SKM-1 treated with dmso at 0.1 percent for 144 hours (cell line): Measurements from ENCODE around the gene RTL9.
"Not testable (repeated sequence)": the region's sequence is repeated elsewhere in the genome, so short reads cannot be mapped to it uniquely, and the experiment has no call there.

Experiments
- DNase-seq: peaks from one replicate; lab custom pipeline; 2025; ENCODE audit not compliant: unreplicated experiment; lab: John Stamatoyannopoulos, UW

The RTL9 gene

DNA sequence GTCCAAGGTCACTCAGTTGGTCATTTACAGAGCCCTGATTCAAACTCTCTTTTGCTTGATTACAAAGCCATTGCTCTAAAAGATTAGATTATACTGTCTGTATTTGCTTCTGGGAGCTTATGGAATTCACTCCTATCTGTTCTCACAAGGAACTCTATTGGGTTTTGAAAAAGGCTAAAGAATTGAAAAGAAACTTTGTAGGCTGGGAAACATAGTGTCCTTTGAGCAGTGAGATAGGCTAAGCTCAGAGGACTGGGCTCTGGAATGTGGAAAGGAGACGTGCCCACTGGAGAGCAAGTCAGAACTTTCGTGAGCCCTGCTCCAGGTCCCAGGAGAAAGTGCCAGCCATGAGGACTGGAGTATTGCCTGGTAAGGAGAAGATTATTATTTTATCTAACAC is at the start of gene RTL9:
RTL9 (plus strand) TSS at position 301 of the 400 bp plus-strand sequence. CDS start 91,770 bp downstream, outside the sequence.
- no peak for DNase-seq

GRCh38 chrX:110310000-110310790 is 48.5 kb upstream of the RTL9 start:
- no peak for DNase-seq

DNA sequence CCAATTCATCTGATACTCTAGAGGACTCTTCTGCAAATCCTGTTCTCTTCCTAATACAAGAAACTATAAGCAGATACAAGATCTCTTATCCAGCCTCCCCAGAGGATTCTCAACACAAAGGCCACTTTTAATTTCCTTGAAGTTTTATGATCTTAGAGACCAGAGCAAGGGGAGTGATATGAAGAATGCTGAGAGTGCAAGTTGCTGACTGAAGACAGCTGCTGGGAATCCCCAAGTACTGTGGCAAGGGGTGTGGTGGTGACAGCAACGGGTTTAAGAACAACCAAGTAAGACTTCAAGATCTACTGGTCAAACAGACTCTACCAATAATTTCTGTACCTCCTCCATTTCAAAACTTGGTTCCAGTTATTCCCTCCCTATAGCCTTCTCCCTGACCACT is 47.8 kb upstream of the RTL9 start:
- DNase-seq, result no peak

- no peak for DNase-seq
Observed at GRCh38 chrX:110311437-110312230, 47.0 kb upstream of the RTL9 start.

DNA sequence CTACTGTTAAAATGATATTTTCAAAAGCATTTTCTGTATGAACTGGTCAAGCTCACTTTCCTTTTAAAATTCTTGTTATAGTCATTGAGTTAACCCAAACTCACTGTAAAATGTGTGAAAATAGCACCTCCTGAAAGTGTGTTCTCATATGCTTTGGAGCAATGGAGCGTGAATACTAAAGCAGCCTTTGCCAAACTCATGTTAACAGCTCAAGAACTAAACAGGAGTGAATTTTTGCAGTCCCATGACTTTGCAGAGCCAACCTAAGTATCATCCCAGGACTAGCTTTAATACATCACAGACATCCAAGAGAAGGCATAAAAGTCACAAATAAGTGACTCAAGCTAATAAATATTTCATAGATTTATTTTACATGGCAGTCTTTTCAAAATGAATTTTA is 43.1 kb upstream of the RTL9 start:
- no peak for DNase-seq

DNA sequence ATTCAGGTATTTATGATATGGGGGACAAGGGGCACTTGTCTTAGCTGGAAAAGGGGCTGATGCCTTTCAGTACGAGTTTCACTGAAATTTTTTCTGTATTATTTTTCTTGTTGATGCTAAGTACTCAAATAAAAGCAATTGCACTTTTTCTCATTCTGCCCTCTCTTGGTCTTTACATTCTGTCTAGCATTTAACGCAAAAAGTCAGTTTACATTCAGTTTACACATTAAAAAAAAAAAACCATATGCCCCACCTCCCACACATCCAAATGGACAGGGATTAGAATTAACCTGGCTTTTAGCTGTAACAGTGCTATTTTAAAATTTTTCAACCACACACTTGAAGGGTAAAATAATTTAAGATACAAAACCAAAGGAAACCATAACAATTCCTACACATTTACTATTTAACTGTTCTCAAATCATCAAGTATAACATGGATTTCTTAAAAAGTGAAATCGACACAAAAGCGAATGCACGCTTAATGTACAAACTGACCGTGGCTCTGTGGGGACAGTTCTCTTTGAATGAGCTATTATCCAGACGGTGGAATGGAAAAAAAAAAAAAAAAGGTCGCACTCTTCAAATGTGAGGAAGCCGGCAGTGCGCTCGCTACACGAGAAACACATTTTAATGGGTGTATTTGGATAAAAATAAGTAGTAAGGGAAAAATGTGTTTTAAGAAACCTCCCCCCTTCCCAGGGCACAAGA is 42.1 kb upstream of the RTL9 start:
- DNase-seq, result no peak

- no peak for DNase-seq
Observed at GRCh38 chrX:110317061-110317819, 41.4 kb upstream of the RTL9 start.

DNA sequence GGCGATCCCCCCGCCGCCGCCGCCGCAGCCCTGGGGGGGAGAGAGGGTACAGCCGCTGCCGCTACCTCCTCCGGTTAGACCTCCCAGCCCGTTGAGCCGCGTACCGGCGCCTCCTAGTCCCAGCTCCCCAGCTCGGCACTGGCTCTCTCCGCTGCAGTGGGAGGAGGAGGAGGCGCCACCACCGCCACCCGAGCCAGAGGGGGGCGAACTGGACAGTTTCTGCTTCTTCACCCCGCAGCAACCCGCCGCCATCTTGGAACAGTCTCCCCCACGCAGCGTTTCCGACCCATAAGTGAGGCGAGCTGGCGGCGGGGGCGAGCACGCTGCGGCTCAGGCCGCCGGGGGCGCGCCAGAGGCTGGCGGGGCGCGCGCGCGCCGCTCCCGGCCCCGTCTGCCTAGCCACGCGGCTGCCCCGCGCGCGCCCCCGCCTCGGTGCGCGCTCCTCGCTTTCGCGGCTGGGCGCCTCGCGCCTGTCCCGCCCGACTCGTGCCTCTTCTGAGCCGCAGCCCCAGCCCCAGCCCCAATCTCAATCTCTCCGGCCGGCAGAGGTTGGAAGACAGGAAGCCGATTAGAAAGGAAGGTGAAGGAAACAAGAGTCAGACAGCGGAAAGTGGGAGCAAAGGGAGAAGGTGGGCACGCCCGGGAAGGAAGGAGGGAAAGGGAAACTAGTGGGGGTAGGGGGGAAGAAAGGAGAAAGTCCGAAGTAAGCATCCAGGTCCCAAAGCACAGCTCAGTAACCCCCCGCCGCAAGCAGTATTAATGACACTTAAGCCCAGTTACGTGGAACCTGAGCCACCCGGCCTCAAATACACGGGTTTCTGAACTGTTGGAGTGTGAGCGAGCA is 40.6 kb upstream of the RTL9 start, which contains the start of gene AMMECR1:
AMMECR1 (minus strand) TSS at position 266 of the 844 bp plus-strand sequence; CDS start at position 252, 14 bp downstream.
- DNase-seq, result peak; percentile 66

GRCh38 chrX:110318664-110318968 is 40.0 kb upstream of the RTL9 start:
- no peak for DNase-seq

DNA sequence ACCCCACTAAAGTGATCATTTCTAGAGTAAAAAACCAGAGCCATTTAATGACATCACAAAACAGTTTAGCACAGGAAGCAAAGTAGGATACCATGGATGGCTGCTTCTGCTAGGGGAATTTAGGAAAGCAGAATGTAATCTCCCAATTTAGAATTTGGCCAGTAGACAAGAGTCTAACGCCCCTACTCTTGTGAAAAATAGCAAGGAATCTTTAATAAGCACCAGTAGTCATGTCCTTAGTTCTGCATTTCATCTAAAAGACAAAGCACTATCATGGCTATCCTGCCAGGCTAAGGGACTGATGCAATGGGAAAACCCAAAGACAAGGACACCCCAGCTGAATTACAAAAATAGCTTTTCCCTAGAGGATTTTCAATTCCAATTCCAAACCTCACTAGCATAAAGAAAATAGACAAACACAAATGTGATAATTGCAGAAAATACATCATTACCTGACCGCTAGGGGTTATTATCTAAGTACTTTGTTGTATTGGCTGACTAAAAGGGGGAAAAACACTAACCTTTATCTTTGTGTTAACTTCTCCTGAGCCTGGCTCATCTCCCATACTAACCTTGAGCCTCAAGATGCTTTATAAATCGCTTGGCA is 38.2 kb upstream of the RTL9 start:
- DNase-seq, result no peak

GRCh38 chrX:110321081-110321480 is 37.6 kb upstream of the RTL9 start:
- DNase-seq, result no peak

DNA sequence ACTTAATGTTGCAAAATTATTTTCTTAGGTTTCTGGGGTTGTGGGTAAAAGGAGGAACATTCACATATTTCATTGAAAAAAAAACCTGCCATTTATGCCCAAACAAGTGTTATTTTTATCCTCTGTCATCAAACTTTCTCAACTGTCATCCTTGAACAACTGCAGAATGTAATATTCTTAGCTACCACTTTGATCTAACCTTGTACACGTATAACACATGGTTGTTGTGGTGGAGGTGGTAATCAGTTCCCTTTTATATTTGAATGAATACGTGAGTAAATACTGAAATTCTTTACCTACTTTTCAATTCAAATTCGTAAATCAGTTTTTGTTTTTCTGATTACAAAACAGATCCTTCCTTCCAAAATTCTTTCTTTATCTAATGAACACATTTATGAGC is 37.0 kb upstream of the RTL9 start:
- no peak for DNase-seq

- DNase-seq, result no peak
Observed at GRCh38 chrX:110322603-110323002, 36.0 kb upstream of the RTL9 start.

DNA sequence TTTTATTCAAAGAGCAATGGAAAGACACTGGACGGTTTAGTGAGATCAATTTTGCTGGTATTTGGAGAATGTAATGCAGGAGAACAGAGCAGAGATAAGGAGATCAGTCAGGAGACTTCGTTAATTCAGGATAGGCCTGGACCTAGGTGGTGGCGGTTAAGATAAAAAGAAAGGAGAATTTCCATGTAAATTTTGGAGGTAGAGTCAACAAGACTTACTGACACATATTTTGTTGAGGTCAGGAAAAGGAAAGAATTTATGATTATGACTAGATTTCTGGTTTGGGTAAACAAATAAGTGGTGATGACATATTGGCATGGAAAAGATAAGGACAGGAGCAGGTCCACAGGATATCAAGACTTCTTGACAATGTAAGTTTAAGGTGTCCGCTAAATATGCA is 31.9 kb upstream of the RTL9 start:
- no peak for DNase-seq

DNA sequence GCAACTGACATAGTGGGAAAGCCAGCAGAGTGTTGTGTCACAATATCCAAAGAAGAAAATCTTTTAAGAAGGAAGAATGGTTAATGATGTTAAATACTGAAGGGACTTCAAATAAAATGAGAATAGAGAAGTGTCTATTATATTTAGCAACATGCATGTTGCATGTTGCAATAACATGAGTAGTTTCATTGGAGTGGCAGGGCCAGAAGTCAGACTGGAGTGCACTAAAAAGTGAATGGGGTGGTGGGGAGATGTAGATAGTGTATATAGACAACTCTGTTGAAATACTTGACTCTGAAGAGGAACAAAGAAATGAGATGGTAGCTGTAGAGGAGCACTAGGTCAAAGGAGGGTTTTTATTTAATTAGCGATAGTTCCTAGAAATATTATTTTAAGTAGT is 31.3 kb upstream of the RTL9 start:
- DNase-seq, result peak; percentile 83

GRCh38 chrX:110328613-110329012 is 30.0 kb upstream of the RTL9 start:
- not testable (repeated sequence) for DNase-seq

GRCh38 chrX:110331444-110332030 is 27.1 kb upstream of the RTL9 start:
- peak; percentile 24 for DNase-seq

- DNase-seq, result not testable (repeated sequence)
Observed at GRCh38 chrX:110333458-110333857, 25.2 kb upstream of the RTL9 start.

DNA sequence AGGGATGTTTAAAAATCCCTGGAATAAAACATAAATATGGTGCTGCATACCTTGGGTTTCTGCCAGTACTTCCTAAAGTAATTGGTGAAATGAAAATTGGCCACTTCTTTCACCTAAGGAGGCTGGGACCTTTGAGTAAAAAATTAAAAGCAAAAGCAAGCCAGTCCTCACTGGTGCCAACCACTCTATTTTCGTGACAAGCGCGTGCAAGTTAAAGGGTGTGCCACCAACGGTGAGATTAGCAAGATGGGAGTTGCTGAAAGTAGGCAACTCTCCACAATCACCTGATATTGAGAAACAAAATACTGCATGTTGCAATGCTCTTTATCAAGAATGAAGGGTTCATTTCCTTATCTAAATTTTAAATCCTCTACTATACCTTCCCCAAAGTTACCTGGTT is 19.7 kb upstream of the RTL9 start:
- no peak for DNase-seq
